Measurements from ENCODE around the gene BRD3OS. TPM values are rescaled to one million over a fixed set of nuclear protein-coding genes. Genes with fewer than 3 reads are reported as not detected.

The BRD3OS gene
- total RNA-seq, 1 donor from 2014 or later, result 11.4 TPM

GRCh38 chr9:134044944-134045343, 19.7 kb downstream of the BRD3OS start:
- Mint-ChIP-seq H3K9me3 (ENCODE audit: unreplicated experiment) (no peaks in the 10 kb centered on the region), H3K36me3 (ENCODE audit: low read depth, unreplicated experiment) (peaks cover 34% of the 10 kb centered on the region), H3K4me1 (ENCODE audit: unreplicated experiment) (no peaks in the 10 kb centered on the region), H3K27ac (ENCODE audit: unreplicated experiment) (no peak overlapping the region), H3K4me3 (ENCODE audit: unreplicated experiment) (no peak overlapping the region), H3K27me3 (ENCODE audit: unreplicated experiment) (peaks cover 6% of the 10 kb centered on the region)
- DNase-seq (ENCODE audit: low spot score), result no peak
- TF ChIP-seq, protein P1, sequence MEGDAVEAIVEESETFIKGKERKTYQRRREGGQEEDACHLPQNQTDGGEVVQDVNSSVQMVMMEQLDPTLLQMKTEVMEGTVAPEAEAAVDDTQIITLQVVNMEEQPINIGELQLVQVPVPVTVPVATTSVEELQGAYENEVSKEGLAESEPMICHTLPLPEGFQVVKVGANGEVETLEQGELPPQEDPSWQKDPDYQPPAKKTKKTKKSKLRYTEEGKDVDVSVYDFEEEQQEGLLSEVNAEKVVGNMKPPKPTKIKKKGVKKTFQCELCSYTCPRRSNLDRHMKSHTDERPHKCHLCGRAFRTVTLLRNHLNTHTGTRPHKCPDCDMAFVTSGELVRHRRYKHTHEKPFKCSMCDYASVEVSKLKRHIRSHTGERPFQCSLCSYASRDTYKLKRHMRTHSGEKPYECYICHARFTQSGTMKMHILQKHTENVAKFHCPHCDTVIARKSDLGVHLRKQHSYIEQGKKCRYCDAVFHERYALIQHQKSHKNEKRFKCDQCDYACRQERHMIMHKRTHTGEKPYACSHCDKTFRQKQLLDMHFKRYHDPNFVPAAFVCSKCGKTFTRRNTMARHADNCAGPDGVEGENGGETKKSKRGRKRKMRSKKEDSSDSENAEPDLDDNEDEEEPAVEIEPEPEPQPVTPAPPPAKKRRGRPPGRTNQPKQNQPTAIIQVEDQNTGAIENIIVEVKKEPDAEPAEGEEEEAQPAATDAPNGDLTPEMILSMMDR (IDR thresholded peaks at IDR 0.05; ENCODE audit: unreplicated experiment), result no peak

DNA sequence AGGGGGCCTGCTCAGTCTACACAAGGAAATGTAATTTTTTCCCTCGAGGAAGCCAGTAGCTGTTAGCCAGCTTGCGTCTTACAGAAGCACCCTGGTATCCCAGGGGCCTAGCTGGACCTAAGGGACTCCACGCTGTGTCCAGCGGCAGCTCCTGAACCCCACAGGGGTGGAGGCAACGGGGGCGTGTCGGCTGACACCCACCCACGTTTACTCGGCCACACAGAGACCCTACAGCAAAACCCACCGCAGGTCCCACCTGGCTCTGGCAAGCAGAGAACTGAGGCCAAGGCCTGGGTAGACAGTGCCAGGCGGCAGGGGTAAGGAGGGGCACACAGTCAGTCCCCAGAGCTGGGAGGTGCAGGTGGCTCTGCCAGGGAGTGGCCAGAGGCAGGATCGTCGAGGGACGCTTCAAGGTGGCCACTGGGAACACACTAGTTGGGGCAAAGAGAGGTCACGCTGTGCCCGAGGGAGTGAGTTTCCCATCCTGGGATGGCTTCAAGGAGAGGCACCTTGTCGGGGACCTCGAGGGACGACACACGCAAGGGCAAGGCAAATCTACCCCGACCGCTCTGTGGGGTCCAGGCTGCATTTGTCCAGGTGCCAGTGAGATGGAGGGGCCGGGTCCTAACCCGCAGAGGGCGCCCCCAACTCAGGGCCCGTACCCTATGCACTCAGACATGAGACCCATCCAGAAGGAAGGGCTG, 20.7 kb downstream of the BRD3OS start:
- H3K27me3 Mint-ChIP-seq (ENCODE audit: unreplicated experiment), result peaks cover 6% of the 10 kb centered on the region
- H3K4me1 Mint-ChIP-seq (ENCODE audit: unreplicated experiment), result no peaks in the 10 kb centered on the region

DNA sequence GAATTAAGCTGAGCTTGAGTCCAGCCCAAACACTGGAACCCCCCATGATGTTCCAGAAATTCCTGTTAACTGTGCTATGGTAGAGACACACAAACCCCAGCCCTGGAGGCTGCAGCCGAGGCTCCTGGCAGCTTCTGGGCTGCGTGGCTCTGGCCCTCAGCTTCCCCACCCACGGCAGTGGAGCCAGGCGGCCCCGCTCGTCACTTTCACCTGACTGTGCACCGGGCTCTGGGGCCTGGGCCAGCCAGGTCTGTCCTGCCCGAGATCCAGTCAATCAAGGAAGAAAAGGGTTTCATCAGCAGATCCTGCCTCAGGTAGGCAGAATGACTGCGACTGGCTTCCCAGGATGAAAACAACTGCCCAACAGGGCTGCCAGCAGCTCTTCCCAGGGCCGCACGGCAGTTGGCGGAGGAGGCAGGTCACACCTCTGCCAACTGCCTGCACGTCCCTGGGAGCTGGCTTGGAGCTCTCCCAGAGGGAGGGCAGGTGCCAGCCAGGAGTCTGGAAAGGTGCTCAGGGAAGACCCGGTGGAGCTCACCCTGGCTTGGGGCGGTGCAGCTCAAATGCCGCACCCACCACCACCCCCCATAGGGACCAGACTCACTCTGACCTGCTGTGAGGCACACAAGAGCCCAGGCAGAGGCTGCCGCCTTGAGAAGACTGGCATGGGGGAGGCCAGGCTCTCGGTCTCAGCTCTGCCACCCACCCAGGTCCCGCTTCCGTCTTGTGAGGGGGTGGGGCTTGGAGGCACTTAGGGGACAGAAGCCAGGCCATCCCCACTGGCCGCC, 21.8 kb downstream of the BRD3OS start:
- no peak overlapping the region for H3K4me3 Mint-ChIP-seq (ENCODE audit: unreplicated experiment)
- no peak overlapping the region for H3K27ac Mint-ChIP-seq (ENCODE audit: unreplicated experiment)
- peaks cover 35% of the 10 kb centered on the region for H3K36me3 Mint-ChIP-seq (ENCODE audit: low read depth, unreplicated experiment)
- peaks cover 6% of the 10 kb centered on the region for H3K27me3 Mint-ChIP-seq (ENCODE audit: unreplicated experiment)
- TF ChIP-seq, protein P1 (IDR thresholded peaks at IDR 0.05; ENCODE audit: unreplicated experiment), result no peak
- no peak for DNase-seq (ENCODE audit: low spot score)
- H3K4me1 Mint-ChIP-seq (ENCODE audit: unreplicated experiment), result no peaks in the 10 kb centered on the region
- no peaks in the 10 kb centered on the region for H3K9me3 Mint-ChIP-seq (ENCODE audit: unreplicated experiment)

More for the DNA sequence above, 20.7 kb downstream of the BRD3OS start:
- TF ChIP-seq, protein P1 (IDR thresholded peaks at IDR 0.05; ENCODE audit: unreplicated experiment), result no peak
- H3K4me3 Mint-ChIP-seq (ENCODE audit: unreplicated experiment), result no peak overlapping the region
- no peak overlapping the region for H3K27ac Mint-ChIP-seq (ENCODE audit: unreplicated experiment)
- no peak for DNase-seq (ENCODE audit: low spot score)
- peaks cover 29% of the 10 kb centered on the region for H3K36me3 Mint-ChIP-seq (ENCODE audit: low read depth, unreplicated experiment)
- no peaks in the 10 kb centered on the region for H3K9me3 Mint-ChIP-seq (ENCODE audit: unreplicated experiment)

- H3K4me3 Mint-ChIP-seq (ENCODE audit: unreplicated experiment), result no peak overlapping the region
- H3K9me3 Mint-ChIP-seq (ENCODE audit: unreplicated experiment), result no peaks in the 10 kb centered on the region
- TF ChIP-seq, protein P1 (IDR thresholded peaks at IDR 0.05; ENCODE audit: unreplicated experiment), result no peak
- peaks cover 35% of the 10 kb centered on the region for H3K36me3 Mint-ChIP-seq (ENCODE audit: low read depth, unreplicated experiment)
- H3K27ac Mint-ChIP-seq (ENCODE audit: unreplicated experiment), result no peak overlapping the region
- no peaks in the 10 kb centered on the region for H3K4me1 Mint-ChIP-seq (ENCODE audit: unreplicated experiment)
- DNase-seq (ENCODE audit: low spot score), result no peak
- peaks cover 6% of the 10 kb centered on the region for H3K27me3 Mint-ChIP-seq (ENCODE audit: unreplicated experiment)
Observed at GRCh38 chr9:134047868-134048581, 22.7 kb downstream of the BRD3OS start.

All from endothelial cell (in vitro differentiated cells).